Activated CD4-positive, alpha-beta T cell treated with anti-CD3 and anti-CD28 coated beads, Interleukin-2, amount 50 U/mL, for 1 hour (primary cell): ENCODE results near the gene GMIP.
"Not testable (repeated sequence)": the region's sequence is repeated elsewhere in the genome, so short reads cannot be mapped to it uniquely, and the experiment has no call there.

ENCODE experiments used
- DNase-seq: peaks from one replicate; pipeline ENCODE4 v3.0.0-alpha.2; 2020

The GMIP gene

DNA sequence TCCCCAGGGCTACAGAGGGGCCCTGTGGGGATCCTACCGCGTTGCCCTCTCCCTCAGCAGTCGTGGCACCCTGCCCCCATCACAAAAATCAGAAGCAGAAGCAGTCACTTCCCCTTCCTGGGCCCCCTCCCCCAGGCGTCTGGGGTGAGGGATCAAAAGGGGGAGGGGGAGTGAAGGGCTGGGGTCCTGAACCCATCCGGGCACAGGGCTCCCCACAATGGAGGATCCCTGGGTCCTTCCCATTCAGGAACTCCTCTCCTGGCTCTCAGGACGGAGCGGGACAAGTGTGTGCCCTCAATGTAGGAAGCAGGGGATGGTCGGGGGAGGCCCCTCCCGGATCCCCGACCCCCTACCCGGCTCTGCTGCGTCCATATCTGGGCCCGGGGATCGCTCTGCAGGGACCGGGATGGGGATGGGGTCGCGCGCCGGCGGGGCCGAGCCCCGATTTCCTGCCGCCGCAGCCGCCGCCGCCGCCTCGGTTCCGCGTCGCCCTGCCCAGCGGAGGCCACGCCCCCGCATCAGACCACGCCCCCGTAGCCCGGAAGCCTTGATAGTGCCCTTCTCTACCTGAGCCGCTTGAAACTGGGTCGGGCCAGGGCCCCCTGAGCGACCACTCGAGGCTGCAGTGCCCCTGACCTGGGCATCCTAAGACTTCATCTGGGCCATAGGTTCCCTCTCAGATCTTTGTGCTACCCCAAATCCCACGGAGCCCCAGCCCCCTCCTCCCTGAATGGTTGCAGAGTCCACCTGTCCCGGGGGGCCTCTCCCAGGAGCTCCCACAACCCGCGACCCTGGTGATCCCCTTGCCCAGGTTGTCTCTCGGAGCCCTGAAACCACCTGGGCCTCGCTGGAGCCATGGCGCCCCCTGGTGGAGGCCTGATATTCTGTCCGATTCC lies at the start of gene GMIP:
Gene GMIP (minus strand): TSS at position 500 of the 896 bp plus-strand sequence. CDS start 128 bp downstream, at position 372.
- DNase-seq: peak; percentile 89

GRCh38 chr19:19691683-19692082 lies 48.2 kb upstream of the GMIP start:
- no peak for DNase-seq

- DNase-seq: not testable (repeated sequence)
Observed at GRCh38 chr19:19689023-19689422, 45.6 kb upstream of the GMIP start.

GRCh38 chr19:19687090-19687489 lies 43.6 kb upstream of the GMIP start:
- no peak for DNase-seq

DNA sequence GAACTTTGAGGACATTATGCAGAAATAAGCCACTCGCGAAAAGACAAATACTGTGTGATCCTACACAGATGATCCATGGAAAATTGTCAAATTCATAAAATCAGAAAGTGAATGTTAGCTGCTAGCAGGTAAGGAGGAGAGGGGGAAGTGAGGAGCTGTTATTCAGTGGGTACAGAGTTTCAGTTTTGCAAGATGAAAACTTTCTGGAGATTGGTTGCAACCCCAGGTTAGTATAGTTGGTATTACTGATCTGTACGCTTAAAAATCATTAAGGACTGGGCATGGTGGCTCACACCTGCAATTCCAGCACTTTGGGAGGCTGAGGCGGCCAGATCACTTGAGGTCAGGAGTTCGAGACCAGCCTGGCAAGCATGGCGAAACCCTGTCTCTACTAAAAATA lies 43.1 kb upstream of the GMIP start:
- no peak for DNase-seq

DNA sequence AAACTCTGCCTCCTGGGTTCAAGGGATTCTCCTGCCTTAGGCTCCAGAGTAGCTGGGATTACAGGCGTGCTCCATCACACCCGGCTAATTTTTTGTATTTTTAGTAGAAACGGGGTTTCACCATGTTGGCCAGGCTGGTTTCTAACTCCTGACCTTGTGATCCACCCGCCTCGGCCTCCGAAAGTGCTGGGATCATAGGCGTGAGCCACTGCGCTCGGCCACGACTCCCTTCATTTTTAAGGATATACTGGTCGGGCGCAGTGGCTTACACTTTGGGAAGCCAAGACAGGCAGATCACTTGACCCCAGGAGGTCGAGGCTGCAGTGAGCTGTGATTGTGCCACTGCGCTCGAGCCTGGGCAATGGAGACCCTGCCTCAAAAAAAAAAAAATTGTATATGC lies 42.7 kb upstream of the GMIP start:
- not testable (repeated sequence) for DNase-seq

GRCh38 chr19:19679176-19680073 lies 36.0 kb upstream of the GMIP start:
- DNase-seq: no peak

- DNase-seq: no peak
Observed at GRCh38 chr19:19677579-19677978, 34.1 kb upstream of the GMIP start.

GRCh38 chr19:19674315-19674714 lies 30.9 kb upstream of the GMIP start:
- DNase-seq: no peak

- no peak for DNase-seq
Observed at GRCh38 chr19:19672816-19673215, 29.4 kb upstream of the GMIP start.

DNA sequence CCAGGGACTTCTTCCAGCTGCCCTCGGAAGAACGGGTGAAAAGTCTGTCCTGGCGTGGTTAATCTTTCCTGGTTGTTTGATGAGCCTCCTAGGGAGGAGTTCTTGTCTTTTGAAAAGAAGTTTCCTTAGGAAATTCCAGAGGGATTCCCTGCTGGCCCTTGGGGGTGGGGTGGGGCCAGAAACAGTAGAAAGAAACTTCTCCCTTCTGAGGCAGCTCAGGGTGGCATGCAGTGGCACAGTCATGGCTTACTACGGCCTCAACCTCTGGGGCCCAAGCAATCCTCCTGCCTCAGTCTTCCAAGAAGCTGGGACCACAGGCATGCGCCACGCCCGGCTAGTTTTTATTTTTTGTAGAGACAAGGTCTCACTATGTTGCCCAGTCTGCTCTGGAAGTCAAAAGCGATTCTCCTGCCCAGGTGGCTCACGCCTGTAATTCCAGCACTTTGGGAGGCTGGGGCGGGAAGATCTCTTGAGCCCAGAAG lies 26.7 kb upstream of the GMIP start:
- no peak for DNase-seq

DNA sequence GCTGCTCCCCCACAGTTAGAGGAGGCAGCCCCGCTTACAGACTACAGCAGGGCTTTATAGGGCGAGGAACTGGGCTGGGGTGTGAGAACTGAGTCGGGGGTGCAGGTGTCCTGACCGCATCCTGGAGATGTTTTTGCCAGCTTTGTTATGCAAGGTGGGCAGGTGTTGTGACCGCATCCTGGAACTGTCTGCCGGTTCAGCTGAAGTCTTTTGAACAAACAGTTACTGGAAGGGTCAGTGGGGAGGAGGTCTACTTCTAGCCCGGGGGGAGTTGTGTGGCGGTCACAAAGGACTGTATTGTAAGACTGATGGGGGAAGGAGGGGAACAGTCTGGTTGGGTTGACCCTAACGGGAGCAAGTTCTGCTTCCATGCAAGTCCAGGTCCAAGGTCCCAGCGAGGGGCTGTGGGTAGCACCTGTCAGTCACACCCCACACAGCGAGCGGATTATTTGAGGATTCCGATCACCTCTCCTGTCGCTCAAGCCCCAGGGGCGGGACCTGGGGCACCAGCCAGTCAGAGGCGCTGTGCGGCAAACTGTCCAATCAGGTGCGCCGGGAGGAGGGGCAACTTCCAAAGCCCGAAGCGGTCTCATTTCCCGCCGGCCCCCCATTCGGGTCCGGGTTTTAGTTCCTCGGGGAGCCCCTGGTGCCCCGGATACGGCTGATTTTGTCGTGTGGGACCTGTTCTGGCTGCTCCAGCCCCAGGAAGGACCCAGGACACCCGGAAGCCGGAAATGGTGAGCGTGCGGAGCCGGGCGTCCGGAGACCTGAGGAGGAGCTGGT lies 25.0 kb upstream of the GMIP start, which contains the start of gene ZNF101:
Gene ZNF101 (plus strand): TSS at position 610 of the 783 bp plus-strand sequence. CDS start 125 bp downstream, at position 735.
- peak; percentile 90 for DNase-seq

DNA sequence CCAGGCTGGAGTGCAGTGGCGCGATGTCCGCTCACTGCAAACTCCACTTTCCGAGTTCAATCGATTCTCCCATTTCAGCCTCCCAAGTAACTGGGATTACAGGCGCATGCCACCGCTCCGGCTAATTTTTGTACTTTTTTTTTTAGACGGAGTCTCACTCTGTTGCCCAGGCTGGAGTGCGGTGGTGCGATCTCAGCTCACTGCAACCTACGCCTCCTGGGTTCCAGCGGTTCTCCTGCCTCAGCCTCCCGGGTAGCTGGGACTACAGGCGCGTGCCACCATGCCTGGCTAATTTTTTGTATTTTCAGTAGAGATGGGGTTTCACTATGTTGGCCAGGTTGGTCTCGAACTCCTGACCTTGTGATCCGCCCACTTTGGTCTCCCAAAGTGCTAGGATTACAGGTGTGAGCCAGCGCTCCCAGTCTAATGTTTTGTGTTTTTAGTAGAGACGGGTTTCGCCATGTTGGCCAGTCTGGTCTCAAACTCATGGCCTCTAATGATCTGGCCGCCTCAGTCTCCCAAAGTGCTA lies 22.0 kb upstream of the GMIP start:
- not testable (repeated sequence) for DNase-seq

- DNase-seq: peak; percentile 93
Observed at GRCh38 chr19:19663256-19664120, 20.0 kb upstream of the GMIP start, which contains the start of gene ATP13A1. ATP13A1 (minus strand) TSS chr19:19663676; CDS start chr19:19663666, 10 bp downstream.

- no peak for DNase-seq
Observed at GRCh38 chr19:19662871-19663255, 19.4 kb upstream of the GMIP start.

DNA sequence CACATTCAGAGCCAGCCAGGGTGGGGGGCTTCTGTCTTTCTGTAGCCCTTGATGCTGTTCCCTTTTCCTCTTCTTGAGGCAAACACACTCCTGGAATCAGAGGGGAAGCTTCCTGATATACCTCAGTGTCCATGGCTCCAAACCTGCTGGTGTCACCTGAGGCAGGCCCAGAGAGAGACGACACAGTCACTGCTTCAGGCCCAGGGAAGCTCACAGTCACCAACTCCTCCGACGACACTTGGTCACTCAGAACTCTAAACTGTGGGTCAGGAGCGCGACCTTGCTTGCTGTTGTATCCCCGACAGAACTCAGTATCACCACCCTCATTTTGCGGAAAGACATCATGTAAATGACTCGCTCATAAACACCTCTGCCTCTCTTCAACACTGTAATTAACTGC lies 18.9 kb upstream of the GMIP start:
- no peak for DNase-seq

- peak; percentile 36 for DNase-seq
Observed at GRCh38 chr19:19661675-19662251, 18.3 kb upstream of the GMIP start.

DNA sequence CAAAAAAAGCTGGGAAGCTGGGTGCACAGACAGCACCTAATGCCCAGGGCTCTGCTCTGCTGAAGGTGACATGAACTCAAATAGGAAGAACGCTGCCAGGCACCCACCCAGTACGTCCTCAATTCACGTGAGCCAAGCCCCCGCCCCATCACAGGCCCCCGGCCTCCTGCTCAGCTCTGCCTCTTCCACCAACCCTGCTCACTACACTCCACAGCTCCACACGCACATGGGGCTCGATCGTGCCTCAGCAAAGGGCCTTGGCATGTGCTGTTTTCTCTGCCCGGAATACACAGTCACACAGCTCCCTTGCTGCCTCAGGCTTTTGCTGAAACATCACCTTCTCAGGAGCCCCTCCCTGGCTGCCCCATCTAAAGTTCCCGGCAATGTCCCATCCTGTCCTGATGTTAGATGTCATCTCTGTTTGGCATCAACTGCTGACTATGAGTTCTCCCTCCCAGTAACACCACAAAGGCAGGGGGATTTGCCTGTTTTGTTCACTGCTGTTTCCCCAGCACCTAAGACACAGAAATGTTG lies 17.8 kb upstream of the GMIP start:
- DNase-seq: no peak

DNA sequence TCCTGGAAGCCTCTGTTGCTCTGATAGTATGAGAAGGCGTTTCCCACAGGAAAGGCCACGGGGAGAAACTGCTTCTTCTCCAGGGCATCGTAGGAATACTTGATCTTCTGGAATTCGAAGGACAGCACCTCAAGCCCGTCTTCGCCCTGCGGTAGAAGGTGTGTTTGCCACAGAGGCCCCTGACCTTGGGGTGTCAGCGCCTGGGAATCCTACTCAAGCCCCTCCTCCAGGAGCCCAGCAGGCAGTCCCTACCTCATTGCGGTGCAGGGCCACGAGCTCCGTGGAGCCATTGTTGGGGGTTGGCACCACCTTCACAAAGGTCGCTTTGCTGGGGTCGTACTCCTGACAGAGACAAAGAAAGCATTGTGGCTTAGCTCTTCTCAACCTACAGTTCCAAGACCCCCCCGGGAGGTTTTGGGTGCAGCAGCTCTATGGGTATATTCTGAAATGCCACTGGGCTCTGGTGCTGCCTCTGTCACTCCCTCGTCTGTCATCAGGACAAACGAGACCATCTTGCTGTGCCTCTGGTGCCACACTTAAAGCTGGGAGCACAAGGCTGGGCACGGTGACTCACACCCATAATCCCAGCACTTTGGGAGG lies 16.3 kb upstream of the GMIP start:
- DNase-seq: no peak

GRCh38 chr19:19657397-19657783 lies 13.9 kb upstream of the GMIP start:
- DNase-seq: no peak
